Measurements from ENCODE around the gene CCL27.

Gene CCL27

GRCh38 chr9:34637356-34638137, 24.9 kb downstream of the CCL27 start, which contains the start of gene SIGMAR1:
SIGMAR1 (minus strand) TSS chr9:34637787; CDS start chr9:34637697, 90 bp downstream.
- in situ Hi-C loops (cut with MboI; ENCODE audit: low sequenced_read_pairs, unreplicated experiment): no loop called here
- TF ChIP-seq CTCF (IDR thresholded peaks at IDR 0.05; ENCODE audit: borderline replicate concordance, control extremely low read depth, extremely low read depth, insufficient read depth, missing control alignments): no peak
- DNase-seq (ENCODE audit: low spot score): peak; percentile 94

- DNase-seq (ENCODE audit: low spot score): no peak
- in situ Hi-C loops (cut with MboI; ENCODE audit: low sequenced_read_pairs, unreplicated experiment): no loop called here
- TF ChIP-seq CTCF (IDR thresholded peaks at IDR 0.05; ENCODE audit: borderline replicate concordance, control extremely low read depth, extremely low read depth, insufficient read depth, missing control alignments): no peak
These were observed 25.6 kb downstream of the CCL27 start for GRCh38 chr9:34636791-34637355.

GRCh38 chr9:34635556-34635955, 26.9 kb downstream of the CCL27 start:
- DNase-seq (ENCODE audit: low spot score): no peak
- no peak for TF ChIP-seq CTCF (IDR thresholded peaks at IDR 0.05; ENCODE audit: borderline replicate concordance, control extremely low read depth, extremely low read depth, insufficient read depth, missing control alignments)
- in situ Hi-C loops (cut with MboI; ENCODE audit: low sequenced_read_pairs, unreplicated experiment): no loop called here

GRCh38 chr9:34634551-34635248, 27.8 kb downstream of the CCL27 start:
- no peak for DNase-seq (ENCODE audit: low spot score)
- no peak for TF ChIP-seq CTCF (IDR thresholded peaks at IDR 0.05; ENCODE audit: borderline replicate concordance, control extremely low read depth, extremely low read depth, insufficient read depth, missing control alignments)
- in situ Hi-C loops (cut with MboI; ENCODE audit: low sequenced_read_pairs, unreplicated experiment): no loop called here

GRCh38 chr9:34633851-34634550, 28.5 kb downstream of the CCL27 start:
- DNase-seq (ENCODE audit: low spot score): peak; percentile 80
- peak; percentile 78 for TF ChIP-seq CTCF (IDR thresholded peaks at IDR 0.05; ENCODE audit: borderline replicate concordance, control extremely low read depth, extremely low read depth, insufficient read depth, missing control alignments)
- in situ Hi-C loops (cut with MboI; ENCODE audit: low sequenced_read_pairs, unreplicated experiment): no loop called here

- no peak for TF ChIP-seq CTCF (IDR thresholded peaks at IDR 0.05; ENCODE audit: borderline replicate concordance, control extremely low read depth, extremely low read depth, insufficient read depth, missing control alignments)
- no peak for DNase-seq (ENCODE audit: low spot score)
- in situ Hi-C loops (cut with MboI; ENCODE audit: low sequenced_read_pairs, unreplicated experiment): no loop called here
These were observed 29.3 kb downstream of the CCL27 start for GRCh38 chr9:34633166-34633565.

All from GM13976 (cell line).